ENCODE results near the gene ELL3. TPM values are rescaled to one million over a fixed set of nuclear protein-coding genes. Genes with fewer than 3 reads are reported as not detected.

Gene ELL3
- total and polyA plus RNA-seq, 5 donors = 1.1 to 2.8 (median 1.9) TPM

DNA sequence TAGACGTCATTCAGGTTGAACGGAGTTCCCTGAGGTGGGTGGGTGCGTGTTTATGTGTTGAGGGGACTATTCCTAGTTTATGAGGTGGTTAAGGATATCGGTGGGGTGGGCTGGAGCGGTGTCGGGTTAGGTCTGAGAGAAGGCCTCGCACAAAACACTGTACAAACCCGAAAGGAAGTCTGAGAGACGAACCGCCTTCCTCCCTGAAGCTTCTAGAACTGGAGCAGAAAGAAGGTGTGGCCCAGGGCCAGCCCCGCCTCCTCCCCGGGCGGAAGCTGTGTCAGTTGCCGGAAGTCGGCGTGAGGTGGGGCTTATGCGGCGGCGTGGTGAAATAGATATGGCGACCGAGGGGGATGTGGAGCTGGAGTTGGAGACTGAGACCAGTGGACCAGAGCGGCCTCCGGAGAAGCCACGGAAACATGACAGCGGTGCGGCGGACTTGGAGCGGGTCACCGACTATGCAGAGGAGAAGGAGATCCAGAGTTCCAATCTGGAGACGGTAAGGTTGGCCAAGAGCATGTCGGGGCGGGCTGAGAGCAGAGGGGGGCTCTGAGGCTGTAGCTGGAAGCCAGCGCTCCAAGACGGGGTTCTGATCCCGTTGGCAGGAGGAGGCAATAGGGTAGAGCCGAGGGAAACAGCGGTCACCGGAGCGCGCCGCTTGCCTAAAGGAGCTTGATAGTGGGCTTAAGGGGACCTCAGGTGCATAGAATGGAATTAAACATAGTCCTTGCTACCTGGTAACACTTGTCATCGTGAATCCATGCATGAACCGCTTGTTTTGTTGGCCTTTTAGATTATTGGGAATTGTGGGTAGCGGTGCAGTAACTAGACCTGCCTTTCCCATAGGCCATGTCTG lies 23.7 kb upstream of the ELL3 start, which contains the start of gene HYPK:
HYPK (plus strand) TSS at position 314 of the 856 bp plus-strand sequence; CDS start at position 338, 24 bp downstream.
- no peaks in the 10 kb centered on the region for H3K27me3 ChIP-seq (ENCODE audit: control insufficient read depth, insufficient read depth)
- ATAC-seq (peak; percentile 92 to 93), DNase-seq (peak; percentile 95 to 98 (median 97))
- intact Hi-C loops (cut with DNase I) = no loop called here
- peak within 1 kb of the TSS; percentile 89 for H3K27ac ChIP-seq (ENCODE audit: low read length)
- H3K4me3 ChIP-seq (ENCODE audit: low read length) = peak within 1 kb of the TSS; percentile 99
- no peaks in the 10 kb centered on the region for H3K9me3 ChIP-seq (ENCODE audit: control insufficient read depth, low read length)
- H3K4me1 ChIP-seq (ENCODE audit: control insufficient read depth, insufficient read depth, low read length) = peaks cover 15% of the 10 kb centered on the region
- WGBS = 8% methylated on average over 44 of the region's 44 CpGs

DNA sequence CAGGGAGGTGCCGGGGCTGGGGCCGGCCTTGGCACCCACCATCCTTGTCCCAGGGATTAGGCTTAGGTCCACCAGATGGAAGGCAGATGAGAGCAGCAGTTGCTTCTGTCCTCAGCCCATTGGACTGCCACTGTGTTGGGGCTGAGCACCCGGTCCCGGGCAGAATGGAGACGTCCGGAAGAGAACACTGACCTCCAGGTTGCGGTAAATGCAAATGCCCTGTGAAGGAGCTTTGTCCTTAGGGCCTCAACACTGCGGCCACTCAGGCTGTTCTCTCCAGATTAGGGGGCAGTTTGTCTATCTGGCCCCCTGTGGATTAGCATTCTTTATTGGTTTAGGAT lies 23.1 kb upstream of the ELL3 start, which contains the start of gene SERINC4:
SERINC4 (minus strand) TSS at position 276 of the 341 bp plus-strand sequence; CDS start at position 42, 234 bp downstream.
- Histone ChIP-seq H3K9me3 (ENCODE audit: control insufficient read depth, low read length) (no peaks in the 10 kb centered on the region), H3K27me3 (ENCODE audit: control insufficient read depth, insufficient read depth) (no peaks in the 10 kb centered on the region), H3K4me3 (ENCODE audit: low read length) (peak within 1 kb of the TSS; percentile 99), H3K4me1 (ENCODE audit: control insufficient read depth, insufficient read depth, low read length) (peaks cover 20% of the 10 kb centered on the region), H3K27ac (ENCODE audit: low read length) (peak within 1 kb of the TSS; percentile 89)
- 97% methylated on average over 8 of the region's 8 CpGs for WGBS
- peak; percentile 6 to 7 for ATAC-seq
- intact Hi-C loops (cut with DNase I) = no loop called here
- DNase-seq = peak in 1 of 3 donors; percentile 54

DNA sequence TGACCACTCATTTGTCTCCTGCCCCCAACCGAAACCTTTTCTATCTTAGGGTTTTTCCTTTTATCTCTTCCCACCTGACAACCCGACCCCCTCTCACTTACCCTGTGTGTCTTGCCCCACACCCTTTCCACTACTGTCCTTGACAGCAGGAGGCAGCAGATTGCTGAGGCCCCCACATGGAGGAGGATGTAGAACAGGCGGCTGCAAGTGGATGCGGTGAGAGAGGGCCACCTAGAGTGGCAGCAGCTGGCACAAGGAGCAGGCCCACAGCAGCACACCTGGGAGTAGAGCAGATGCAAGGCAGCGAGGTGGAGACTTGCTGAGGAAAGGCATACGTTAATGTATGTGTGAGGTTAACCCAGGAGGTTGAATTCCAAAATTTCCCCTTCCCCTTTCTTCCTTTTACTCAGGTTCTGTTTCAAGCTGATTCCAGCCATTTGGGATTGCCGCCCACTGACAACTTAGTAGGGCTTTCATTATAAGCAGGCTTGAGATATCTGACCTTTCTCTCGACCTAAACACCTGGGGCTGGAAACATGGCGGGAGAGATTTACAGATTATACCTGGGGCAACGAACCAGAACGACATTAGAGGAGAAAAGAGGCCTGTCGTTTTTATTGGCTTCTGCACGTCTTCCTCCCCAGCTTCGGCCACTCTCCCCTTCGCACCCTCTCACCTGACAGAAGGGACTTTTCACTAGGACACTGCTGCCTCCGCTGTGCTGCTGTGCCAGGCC lies 22.6 kb upstream of the ELL3 start:
- no peak for ATAC-seq
- intact Hi-C loops (cut with DNase I) = no loop called here
- peaks cover 26% of the 10 kb centered on the region for H3K4me1 ChIP-seq (ENCODE audit: control insufficient read depth, insufficient read depth, low read length)
- H3K27ac ChIP-seq (ENCODE audit: low read length) = peak overlapping the region; percentile 89
- H3K27me3 ChIP-seq (ENCODE audit: control insufficient read depth, insufficient read depth) = no peaks in the 10 kb centered on the region
- H3K9me3 ChIP-seq (ENCODE audit: control insufficient read depth, low read length) = no peaks in the 10 kb centered on the region
- no peak overlapping the region for H3K4me3 ChIP-seq (ENCODE audit: low read length)
- DNase-seq = peak in 1 of 3 donors; percentile 52
- WGBS = 90% methylated on average over 16 of the region's 16 CpGs

DNA sequence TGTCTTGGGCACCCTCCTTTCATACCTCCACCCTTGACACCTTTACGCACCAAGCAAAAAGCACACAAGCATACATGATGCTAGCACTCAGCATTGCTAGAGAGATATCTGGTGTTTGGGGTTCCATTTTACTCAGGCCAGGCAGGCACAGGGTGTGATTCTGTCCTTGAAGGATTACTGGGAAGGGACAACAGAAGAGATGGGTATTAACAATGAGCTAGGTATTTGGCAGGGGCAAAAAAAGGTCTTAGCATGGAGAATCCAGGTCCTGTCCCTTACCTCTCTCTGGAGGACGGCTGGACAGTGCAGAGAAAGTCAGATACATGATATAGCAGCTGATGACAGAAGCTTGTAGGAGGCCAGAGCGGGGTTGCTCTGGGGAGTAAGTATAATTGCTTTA lies 19.8 kb upstream of the ELL3 start:
- peaks cover 33% of the 10 kb centered on the region for H3K4me1 ChIP-seq (ENCODE audit: control insufficient read depth, insufficient read depth, low read length)

DNA sequence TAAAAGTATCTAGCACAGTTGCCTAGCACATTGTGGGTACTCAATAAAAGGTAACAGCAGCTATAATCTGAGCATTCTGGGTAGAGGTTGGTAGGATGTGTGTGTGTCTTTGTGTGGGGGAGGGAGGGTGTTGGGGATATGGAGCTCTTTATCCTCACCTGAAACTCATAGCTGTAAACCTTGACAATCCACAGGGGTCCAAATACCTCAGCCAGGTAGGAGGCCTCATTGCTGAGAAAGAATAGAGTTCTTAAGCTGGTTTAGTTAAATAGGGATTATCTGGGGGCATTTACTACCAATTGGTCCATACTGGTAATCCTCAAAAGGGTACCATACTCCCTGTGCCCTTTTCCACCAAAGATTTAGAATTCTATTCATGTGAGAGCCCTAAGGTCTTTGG lies 19.2 kb upstream of the ELL3 start:
- peaks cover 33% of the 10 kb centered on the region for H3K4me1 ChIP-seq (ENCODE audit: control insufficient read depth, insufficient read depth, low read length)
- no peak overlapping the region for H3K27ac ChIP-seq (ENCODE audit: low read length)
- no peak overlapping the region for H3K4me3 ChIP-seq (ENCODE audit: low read length)
- no peaks in the 10 kb centered on the region for H3K9me3 ChIP-seq (ENCODE audit: control insufficient read depth, low read length)
- H3K27me3 ChIP-seq (ENCODE audit: control insufficient read depth, insufficient read depth) = no peaks in the 10 kb centered on the region
- DNase-seq (no peak), ATAC-seq (no peak)
- intact Hi-C loops (cut with DNase I) = no loop called here

More for the DNA sequence above, 19.8 kb upstream of the ELL3 start:
- no peaks in the 10 kb centered on the region for H3K9me3 ChIP-seq (ENCODE audit: control insufficient read depth, low read length)
- no peak overlapping the region for H3K4me3 ChIP-seq (ENCODE audit: low read length)
- intact Hi-C loops (cut with DNase I) = no loop called here
- DNase-seq (no peak), ATAC-seq (no peak)
- 80% methylated on average over 3 of the region's 3 CpGs for WGBS
- H3K27ac ChIP-seq (ENCODE audit: low read length) = no peak overlapping the region
- no peaks in the 10 kb centered on the region for H3K27me3 ChIP-seq (ENCODE audit: control insufficient read depth, insufficient read depth)

DNA sequence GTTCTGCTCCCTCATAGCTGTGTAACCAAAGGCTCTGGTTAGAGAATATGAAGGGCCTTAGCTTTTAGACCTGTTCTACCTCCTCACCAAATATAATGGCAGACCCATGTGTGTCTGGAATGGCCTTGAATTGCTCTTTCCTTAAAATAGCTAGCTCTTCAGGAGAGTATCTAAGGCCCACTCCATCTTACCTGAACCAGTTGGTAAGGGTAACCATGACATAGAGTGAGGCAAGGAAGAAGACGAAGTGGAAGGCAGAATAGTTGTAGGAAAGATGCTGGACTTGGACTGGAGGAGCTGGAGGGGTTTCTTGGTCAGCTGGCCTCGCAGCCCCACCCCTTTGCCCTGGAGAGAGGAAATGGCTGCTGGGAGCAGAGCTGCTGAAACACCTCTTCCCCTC lies 18.4 kb upstream of the ELL3 start:
- H3K4me1 ChIP-seq (ENCODE audit: control insufficient read depth, insufficient read depth, low read length) = peaks cover 32% of the 10 kb centered on the region
- no peaks in the 10 kb centered on the region for H3K27me3 ChIP-seq (ENCODE audit: control insufficient read depth, insufficient read depth)
- H3K9me3 ChIP-seq (ENCODE audit: control insufficient read depth, low read length) = no peaks in the 10 kb centered on the region
- no peak for DNase-seq
- no peak for ATAC-seq
- no peak overlapping the region for H3K4me3 ChIP-seq (ENCODE audit: low read length)
- WGBS = 88% methylated on average over 2 of the region's 2 CpGs
- intact Hi-C loops (cut with DNase I) = no loop called here
- H3K27ac ChIP-seq (ENCODE audit: low read length) = peak overlapping the region; percentile 71

DNA sequence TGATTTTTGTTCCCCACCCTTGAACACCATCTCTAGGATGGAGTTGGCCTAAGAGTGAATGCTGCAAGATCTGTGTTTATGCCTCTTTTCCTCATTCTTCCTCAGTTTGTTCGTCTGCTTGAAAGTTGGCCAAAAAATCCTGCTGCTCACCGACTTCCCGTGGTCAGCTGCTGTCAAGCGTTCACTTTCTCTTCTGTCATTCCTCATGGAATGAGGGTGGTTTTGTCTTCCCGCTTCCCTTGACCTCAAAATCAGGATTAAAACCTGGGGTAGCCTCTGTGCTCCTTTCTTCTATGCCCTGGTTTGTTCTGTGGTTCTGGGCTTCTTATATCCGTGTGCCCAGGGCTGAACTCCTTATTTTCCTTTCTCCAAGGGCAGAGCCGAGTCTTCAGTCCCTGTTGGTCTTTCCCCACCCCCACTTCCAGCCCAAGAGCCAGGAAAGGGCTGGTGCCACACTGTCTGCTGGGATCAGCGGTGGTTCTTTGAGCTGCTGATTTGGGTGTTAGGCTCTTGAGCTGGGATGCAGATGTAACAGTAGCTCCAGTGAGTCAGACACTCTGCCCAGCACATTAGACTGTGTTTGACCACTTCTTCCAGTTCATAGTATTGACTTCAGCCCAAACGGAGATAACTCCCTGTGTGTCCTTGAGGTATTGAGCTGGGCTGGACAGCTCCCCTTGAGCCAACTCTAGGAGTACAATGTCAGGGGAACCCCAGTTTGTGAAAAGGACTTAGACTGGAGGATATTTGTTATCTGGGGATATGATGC lies 17.7 kb upstream of the ELL3 start:
- DNase-seq = peak in 2 of 3 donors; percentile 38 to 64
- H3K4me3 ChIP-seq (ENCODE audit: low read length) = no peak overlapping the region
- no peaks in the 10 kb centered on the region for H3K27me3 ChIP-seq (ENCODE audit: control insufficient read depth, insufficient read depth)
- peak in 1 of 2 donors; percentile 5 for ATAC-seq
- peaks cover 27% of the 10 kb centered on the region for H3K4me1 ChIP-seq (ENCODE audit: control insufficient read depth, insufficient read depth, low read length)
- 51% methylated on average over 9 of the region's 9 CpGs for WGBS
- H3K9me3 ChIP-seq (ENCODE audit: control insufficient read depth, low read length) = no peaks in the 10 kb centered on the region
- intact Hi-C loops (cut with DNase I) = no loop called here
- peak overlapping the region; percentile 71 for H3K27ac ChIP-seq (ENCODE audit: low read length)

DNA sequence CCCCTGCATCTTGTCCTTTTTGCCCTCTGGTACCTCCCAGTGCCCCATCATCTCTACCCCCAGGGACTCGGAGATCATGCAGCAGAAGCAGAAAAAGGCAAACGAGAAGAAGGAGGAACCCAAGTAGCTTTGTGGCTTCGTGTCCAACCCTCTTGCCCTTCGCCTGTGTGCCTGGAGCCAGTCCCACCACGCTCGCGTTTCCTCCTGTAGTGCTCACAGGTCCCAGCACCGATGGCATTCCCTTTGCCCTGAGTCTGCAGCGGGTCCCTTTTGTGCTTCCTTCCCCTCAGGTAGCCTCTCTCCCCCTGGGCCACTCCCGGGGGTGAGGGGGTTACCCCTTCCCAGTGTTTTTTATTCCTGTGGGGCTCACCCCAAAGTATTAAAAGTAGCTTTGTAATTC lies 16.9 kb upstream of the ELL3 start:
- Histone ChIP-seq H3K4me1 (ENCODE audit: control insufficient read depth, insufficient read depth, low read length) (peaks cover 27% of the 10 kb centered on the region), H3K9me3 (ENCODE audit: control insufficient read depth, low read length) (no peaks in the 10 kb centered on the region), H3K27ac (ENCODE audit: low read length) (peak overlapping the region; percentile 97), H3K4me3 (ENCODE audit: low read length) (peak overlapping the region; percentile 74), H3K27me3 (ENCODE audit: control insufficient read depth, insufficient read depth) (no peaks in the 10 kb centered on the region)
- DNase-seq (peak in 1 of 3 donors; percentile 61), ATAC-seq (no peak)
- intact Hi-C loops (cut with DNase I) = no loop called here
- WGBS = 72% methylated on average over 10 of the region's 10 CpGs

DNA sequence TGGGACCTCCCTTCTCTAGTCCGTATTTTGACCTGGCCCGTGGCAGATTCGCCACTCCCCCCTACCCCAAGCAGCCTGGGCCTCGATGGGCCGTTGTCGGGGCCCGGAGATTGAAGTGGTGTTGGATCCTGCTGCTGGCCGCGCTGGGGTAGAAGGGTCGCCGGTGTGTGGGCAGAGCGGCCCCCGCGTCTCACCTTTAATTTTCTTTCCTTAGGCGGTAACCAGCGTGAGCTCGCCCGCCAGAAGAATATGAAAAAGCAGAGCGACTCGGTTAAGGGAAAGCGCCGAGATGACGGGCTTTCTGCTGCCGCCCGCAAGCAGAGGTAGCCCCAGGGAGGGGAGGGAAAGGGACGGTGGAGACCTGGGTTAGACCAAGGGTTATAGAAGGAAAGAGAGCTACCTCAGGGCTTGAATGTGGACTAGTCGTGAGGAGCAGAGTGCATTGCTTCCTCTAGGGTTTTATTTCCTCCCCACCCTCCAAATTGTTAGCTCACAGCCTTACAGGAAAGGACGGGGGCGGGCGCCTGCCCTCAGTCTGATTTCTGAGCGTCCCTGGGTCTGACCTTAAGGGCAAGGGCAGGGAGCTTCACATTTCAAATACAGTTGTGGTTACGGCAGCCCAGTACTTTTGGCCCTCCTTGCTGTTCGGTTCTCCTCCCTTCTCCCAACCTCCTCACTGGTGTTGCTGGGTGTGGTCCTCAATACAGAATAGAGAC lies 16.2 kb upstream of the ELL3 start:
- peaks cover 27% of the 10 kb centered on the region for H3K4me1 ChIP-seq (ENCODE audit: control insufficient read depth, insufficient read depth, low read length)
- DNase-seq (peak; percentile 62 to 80 (median 67)), ATAC-seq (peak in 1 of 2 donors; percentile 48)
- H3K27ac ChIP-seq (ENCODE audit: low read length) = peak overlapping the region; percentile 97
- WGBS = 1% methylated on average over 33 of the region's 33 CpGs
- H3K9me3 ChIP-seq (ENCODE audit: control insufficient read depth, low read length) = no peaks in the 10 kb centered on the region
- no peaks in the 10 kb centered on the region for H3K27me3 ChIP-seq (ENCODE audit: control insufficient read depth, insufficient read depth)
- peak overlapping the region; percentile 74 for H3K4me3 ChIP-seq (ENCODE audit: low read length)
- intact Hi-C loops (cut with DNase I) = no loop called here

DNA sequence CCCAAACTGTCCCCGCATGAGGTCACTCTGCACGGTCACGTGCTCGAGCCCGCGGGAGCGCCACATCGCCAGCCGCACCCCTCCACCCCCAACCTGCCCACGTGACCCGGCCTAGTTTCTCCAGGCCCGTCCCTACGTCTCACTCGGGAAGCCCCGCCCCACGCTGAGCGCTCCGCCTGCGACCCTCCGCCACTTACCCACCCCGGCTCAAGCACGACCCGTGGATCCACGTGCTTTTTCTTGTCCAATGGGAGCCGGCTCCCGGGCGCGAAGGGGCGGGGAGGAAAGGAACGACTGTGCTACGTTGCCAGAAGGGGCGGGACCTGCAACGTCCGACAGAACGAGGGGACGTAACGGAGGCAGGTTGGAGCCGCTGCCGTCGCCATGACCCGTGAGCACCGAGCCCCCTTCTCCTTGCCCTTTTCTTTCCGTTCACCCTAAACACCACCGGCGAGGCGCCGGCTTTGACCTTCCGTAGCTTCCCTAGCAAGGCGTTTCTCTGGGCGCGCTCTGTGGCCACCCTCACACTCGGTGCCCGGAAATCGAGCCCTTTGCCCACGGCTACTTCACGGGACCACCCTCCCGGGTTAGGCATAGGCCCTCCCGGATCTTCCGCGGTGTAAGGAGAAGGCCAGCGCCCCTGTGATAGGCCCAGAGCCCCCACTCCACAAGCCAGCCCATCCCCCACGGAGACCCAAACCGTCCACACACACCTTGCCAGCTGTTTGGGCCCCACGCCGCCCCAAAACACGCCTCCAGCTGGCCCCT lies 15.4 kb upstream of the ELL3 start, which contains the start of gene SERF2:
SERF2 (plus strand) TSS at position 328 of the 768 bp plus-strand sequence; CDS start at position 385, 57 bp downstream.
- WGBS = under 1% methylated on average over 66 of the region's 66 CpGs

More for the DNA sequence above, 15.4 kb upstream of the ELL3 start, which contains the start of gene SERF2:
- Histone ChIP-seq H3K27ac (ENCODE audit: low read length) (peak within 1 kb of the TSS; percentile 97), H3K4me3 (ENCODE audit: low read length) (peak within 1 kb of the TSS; percentile 74), H3K4me1 (ENCODE audit: control insufficient read depth, insufficient read depth, low read length) (peaks cover 23% of the 10 kb centered on the region), H3K27me3 (ENCODE audit: control insufficient read depth, insufficient read depth) (no peaks in the 10 kb centered on the region), H3K9me3 (ENCODE audit: control insufficient read depth, low read length) (no peaks in the 10 kb centered on the region)
- ATAC-seq (peak; percentile 96 to 98), DNase-seq (peak; percentile 100)
- intact Hi-C loops (cut with DNase I) = no loop called here
